ENCODE data around the gene ASMT. TPM values are rescaled to one million over a fixed set of nuclear protein-coding genes. Genes with fewer than 3 reads are reported as not detected.

Gene ASMT
- total RNA-seq (2022; extraction: Qiagen RNA extraction) = 0.16 to 0.53 TPM (median 0.45 TPM) in 4 of 5 replicates, not detected in the other

GRCh38 chrX:1614927-1615326, at the start of gene ASMT:
Gene ASMT (plus strand): TSS chrX:1615059. CDS start chrX:1615200, 141 bp downstream.

DNA sequence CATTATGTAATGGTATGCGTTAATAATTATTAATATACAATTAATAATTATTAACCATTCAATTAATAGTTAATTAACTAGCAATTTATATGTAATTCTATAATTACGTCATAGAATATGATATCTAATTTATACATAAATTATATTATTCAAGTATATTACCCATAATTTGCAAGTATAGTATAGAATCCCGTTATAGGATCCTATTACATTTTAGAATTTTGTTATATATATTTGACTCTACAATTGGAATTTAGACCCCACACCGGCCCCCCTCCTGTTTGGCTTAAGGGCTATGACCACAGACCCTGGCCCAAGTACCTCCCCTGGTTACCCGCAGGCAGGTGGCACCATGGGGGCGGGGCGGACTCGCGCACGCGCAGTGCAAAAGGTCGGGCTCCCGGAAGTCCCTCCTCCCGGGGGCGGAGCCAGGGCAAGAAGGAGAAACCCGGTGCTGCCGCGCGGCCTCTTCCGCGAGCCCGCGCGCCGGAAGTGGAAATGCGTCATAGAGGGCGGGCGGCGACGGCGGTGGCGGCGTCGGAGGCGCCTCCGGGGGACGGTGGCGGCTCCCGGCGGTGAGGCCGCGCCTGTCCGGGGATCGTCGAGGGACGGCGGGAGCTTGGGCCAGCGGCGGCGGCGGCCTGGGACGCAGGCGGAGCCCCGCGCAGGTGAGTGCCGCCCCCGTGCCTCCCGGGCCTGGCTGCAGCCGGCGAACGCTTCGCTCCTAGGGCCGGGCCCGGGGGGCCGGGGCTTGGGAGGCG, 23.6 kb upstream of the ASMT start, which contains the start of gene AKAP17A:
Gene AKAP17A (plus strand): TSS at position 503 of the 761 bp plus-strand sequence. CDS start 1,859 bp downstream, outside the sequence.

Other genes starting within 250 kb of the ASMT start
- 382 to 467 TPM (median 464 TPM) in 5 replicates for gene SLC25A6, start 222.9 kb upstream of the ASMT start, total RNA-seq (2022; extraction: Qiagen RNA extraction)
- gene ASMTL, start 162.2 kb upstream of the ASMT start, total RNA-seq (2022; extraction: Qiagen RNA extraction) = 17.0 to 21.3 TPM (median 19.6 TPM) in 5 replicates
- 0.02 to 0.03 TPM (median 0.03 TPM) in 3 of 5 replicates, not detected in the others for gene P2RY8, start 77.9 kb upstream of the ASMT start, total RNA-seq (2022; extraction: Qiagen RNA extraction)
- 25.9 to 37.5 TPM (median 36.2 TPM) in 5 replicates for gene AKAP17A, start 23.5 kb upstream of the ASMT start, total RNA-seq (2022; extraction: Qiagen RNA extraction)